Stimulated activated CD4-positive, alpha-beta T cell treated with anti-CD3 and anti-CD28 coated beads, Interleukin-4, amount 100 ng/mL, for 4 hours (primary cell): ENCODE measurements around the gene PTPRK.

Experiments used
- DNase-seq, 2 experiments: peaks; one replicate each; pipeline ENCODE4 v3.0.0-alpha.2; 2020

Gene PTPRK

GRCh38 chr6:128239146-128239545 lies 281.3 kb downstream of the PTPRK start:
- DNase-seq: no peak

- DNase-seq: no peak
Observed at GRCh38 chr6:128238225-128238624, 282.2 kb downstream of the PTPRK start.

GRCh38 chr6:128235556-128235955 lies 284.8 kb downstream of the PTPRK start:
- no peak for DNase-seq

GRCh38 chr6:128233531-128233930 lies 286.9 kb downstream of the PTPRK start:
- no peak for DNase-seq

- DNase-seq: no peak
Observed at GRCh38 chr6:128230267-128230989, 290.0 kb downstream of the PTPRK start.

- no peak for DNase-seq
Observed at GRCh38 chr6:128225612-128226011, 294.8 kb downstream of the PTPRK start.

GRCh38 chr6:128216917-128217316 lies 303.5 kb downstream of the PTPRK start:
- no peak for DNase-seq

GRCh38 chr6:128209771-128210170 lies 310.6 kb downstream of the PTPRK start:
- no peak for DNase-seq

GRCh38 chr6:128208851-128209580 lies 311.4 kb downstream of the PTPRK start:
- DNase-seq: no peak

GRCh38 chr6:128208078-128208477 lies 312.3 kb downstream of the PTPRK start:
- DNase-seq: no peak

GRCh38 chr6:128206610-128207426 lies 313.6 kb downstream of the PTPRK start:
- DNase-seq: no peak

- no peak for DNase-seq
Observed at GRCh38 chr6:128204616-128205015, 315.8 kb downstream of the PTPRK start.

GRCh38 chr6:128202169-128202765 lies 318.1 kb downstream of the PTPRK start:
- DNase-seq: no peak

GRCh38 chr6:128200789-128201188 lies 319.6 kb downstream of the PTPRK start:
- DNase-seq: no peak

- no peak for DNase-seq
Observed at GRCh38 chr6:128199461-128199860, 320.9 kb downstream of the PTPRK start.

GRCh38 chr6:128192972-128193371 lies 327.4 kb downstream of the PTPRK start:
- no peak for DNase-seq

GRCh38 chr6:128188678-128189077 lies 331.7 kb downstream of the PTPRK start:
- no peak for DNase-seq

GRCh38 chr6:128186729-128187128 lies 333.7 kb downstream of the PTPRK start:
- DNase-seq: no peak

- DNase-seq: no peak
Observed at GRCh38 chr6:128179876-128180438, 340.4 kb downstream of the PTPRK start.

GRCh38 chr6:128174724-128175123 lies 345.7 kb downstream of the PTPRK start:
- no peak for DNase-seq

- no peak for DNase-seq
Observed at GRCh38 chr6:128172752-128173682, 347.4 kb downstream of the PTPRK start.

- DNase-seq: no peak
Observed at GRCh38 chr6:128172081-128172480, 348.3 kb downstream of the PTPRK start.
